Measurements from ENCODE around the gene KCNMB2. TPM values are rescaled to one million over a fixed set of nuclear protein-coding genes. Genes with fewer than 3 reads are reported as not detected.
A peak's percentile ranks its signal among the peaks of the same experiment; 100 is the strongest.

The KCNMB2 gene
- total RNA-seq = not detected

- Histone ChIP-seq H3K27me3 (no peaks in the 10 kb centered on the region), H3K9me3 (no peaks in the 10 kb centered on the region), H3K36me3 (no peaks in the 10 kb centered on the region), H3K27ac (no peak within 1 kb of the TSS), H3K4me3 (peak within 1 kb of the TSS; percentile 47 to 60), H3K4me1 (peaks cover 0 to 2% of the 10 kb centered on the region in 2 donors)
- intact Hi-C loops (cut with DNase I) = no loop called here
- TF ChIP-seq CTCF (IDR thresholded peaks at IDR 0.05) = no peak
- no peak for DNase-seq (ENCODE audit: low spot score in 2 of 2)
Observed at GRCh38 chr3:178536211-178537079, at the start of gene KCNMB2. Gene KCNMB2, plus strand, starts transcription at chr3:178536436.

GRCh38 chr3:178486903-178487302 lies 49.3 kb upstream of the KCNMB2 start:
- Histone ChIP-seq H3K4me1 (no peaks in the 10 kb centered on the region), H3K4me3 (no peak overlapping the region), H3K27me3 (no peaks in the 10 kb centered on the region), H3K27ac (no peak overlapping the region), H3K36me3 (no peaks in the 10 kb centered on the region), H3K9me3 (no peaks in the 10 kb centered on the region)
- no peak for DNase-seq (ENCODE audit: low spot score in 2 of 2)
- TF ChIP-seq CTCF (IDR thresholded peaks at IDR 0.05) = no peak
- intact Hi-C loops (cut with DNase I) = no loop called here

GRCh38 chr3:178487752-178488151 lies 48.5 kb upstream of the KCNMB2 start:
- DNase-seq (ENCODE audit: low spot score in 2 of 2) = no peak
- intact Hi-C loops (cut with DNase I) = no loop called here
- H3K4me3 ChIP-seq = no peak overlapping the region

GRCh38 chr3:178491751-178492150 lies 44.5 kb upstream of the KCNMB2 start:
- intact Hi-C loops (cut with DNase I) = no loop called here
- no peaks in the 10 kb centered on the region for H3K9me3 ChIP-seq
- no peak overlapping the region for H3K4me3 ChIP-seq
- H3K27ac ChIP-seq = no peak overlapping the region
- TF ChIP-seq CTCF (IDR thresholded peaks at IDR 0.05) = no peak
- H3K36me3 ChIP-seq = no peaks in the 10 kb centered on the region
- no peaks in the 10 kb centered on the region for H3K4me1 ChIP-seq
- DNase-seq (ENCODE audit: low spot score in 2 of 2) = no peak
- H3K27me3 ChIP-seq = no peaks in the 10 kb centered on the region

More at GRCh38 chr3:178487752-178488151, 48.5 kb upstream of the KCNMB2 start:
- H3K36me3 ChIP-seq = no peaks in the 10 kb centered on the region
- no peaks in the 10 kb centered on the region for H3K9me3 ChIP-seq
- no peaks in the 10 kb centered on the region for H3K4me1 ChIP-seq
- no peak overlapping the region for H3K27ac ChIP-seq
- no peaks in the 10 kb centered on the region for H3K27me3 ChIP-seq
- no peak for TF ChIP-seq CTCF (IDR thresholded peaks at IDR 0.05)

GRCh38 chr3:178492491-178492890 lies 43.7 kb upstream of the KCNMB2 start:
- intact Hi-C loops (cut with DNase I) = no loop called here
- DNase-seq (ENCODE audit: low spot score in 2 of 2) = no peak

More at GRCh38 chr3:178492491-178492890, 43.7 kb upstream of the KCNMB2 start:
- H3K36me3 ChIP-seq = no peaks in the 10 kb centered on the region
- H3K4me3 ChIP-seq = no peak overlapping the region
- no peak for TF ChIP-seq CTCF (IDR thresholded peaks at IDR 0.05)
- no peaks in the 10 kb centered on the region for H3K4me1 ChIP-seq
- no peaks in the 10 kb centered on the region for H3K27me3 ChIP-seq
- no peak overlapping the region for H3K27ac ChIP-seq
- no peaks in the 10 kb centered on the region for H3K9me3 ChIP-seq

Measured in ascending aorta (tissue), 2 donors.